ENCODE data around the gene KIAA0586. TPM values are rescaled to one million over a fixed set of nuclear protein-coding genes. Genes with fewer than 3 reads are reported as not detected.

The KIAA0586 gene
- total RNA-seq, 1 donor from 2014 or later = 20.1 TPM

DNA sequence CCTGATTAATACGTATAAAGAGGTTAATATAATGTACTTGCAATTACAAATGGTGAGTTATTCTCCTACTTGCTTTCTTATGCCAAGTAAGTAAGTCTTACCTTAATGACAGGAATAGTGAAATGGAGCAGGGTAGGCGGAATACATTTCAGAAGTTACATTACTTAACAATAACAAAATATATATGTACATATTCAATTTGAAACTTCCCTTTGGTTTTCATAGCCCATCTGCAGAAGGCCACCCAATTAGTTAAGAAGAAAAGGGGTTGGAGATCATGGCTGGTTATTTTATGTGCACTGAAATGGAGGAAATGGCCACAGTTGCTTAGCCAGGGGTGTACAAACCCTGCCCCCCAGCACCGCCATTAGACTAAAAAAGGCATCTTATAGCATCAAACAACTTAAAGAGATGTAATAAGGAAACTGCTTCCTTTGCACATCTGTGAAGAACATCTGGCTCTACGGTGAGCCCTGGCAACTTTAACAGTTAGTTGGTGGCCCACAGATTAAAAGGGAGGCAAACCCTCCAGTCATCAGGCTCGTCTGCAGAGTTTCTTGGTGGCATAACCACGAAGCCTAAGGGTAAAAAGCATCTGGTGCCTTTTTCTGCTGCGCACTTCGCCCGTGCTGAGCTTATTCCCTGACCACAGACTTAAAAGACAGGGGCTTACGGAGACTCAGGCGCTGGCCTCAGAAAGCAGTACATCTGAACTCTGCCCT lies 171.4 kb downstream of the KIAA0586 start:
- Histone ChIP-seq H4K20me1 (ENCODE audit: insufficient read depth, low read length) (no peaks in the 10 kb centered on the region), H3K27me3 (ENCODE audit: insufficient read depth, low read length) (no peaks in the 10 kb centered on the region), H3K36me3 (ENCODE audit: insufficient read depth, low read length) (no peaks in the 10 kb centered on the region), H2AFZ (ENCODE audit: low read depth, low read length) (no peak overlapping the region), H3K4me3 (ENCODE audit: insufficient read depth, low read depth, low read length) (no peak overlapping the region), H3K4me1 (ENCODE audit: insufficient read depth, low read length) (no peaks in the 10 kb centered on the region), H3K4me2 (ENCODE audit: low read length) (no peak overlapping the region), H3K9ac (ENCODE audit: low read length) (no peak overlapping the region), H3K9me3 (ENCODE audit: insufficient read depth, low read depth, low read length) (no peaks in the 10 kb centered on the region), H3K27ac (ENCODE audit: low read depth, low read length) (no peak overlapping the region), H3K79me2 (ENCODE audit: insufficient read depth, low read length) (no peaks in the 10 kb centered on the region)
- Mint-ChIP-seq H3K27ac (ENCODE audit: unreplicated experiment) (no peak overlapping the region), H3K4me3 (ENCODE audit: unreplicated experiment) (no peak overlapping the region), H3K36me3 (ENCODE audit: low read depth, unreplicated experiment) (no peaks in the 10 kb centered on the region), H3K27me3 (ENCODE audit: low read depth, unreplicated experiment) (peaks cover 10% of the 10 kb centered on the region), H3K4me1 (ENCODE audit: low read depth, unreplicated experiment) (peaks cover 9% of the 10 kb centered on the region), H3K9me3 (ENCODE audit: unreplicated experiment) (no peaks in the 10 kb centered on the region)
- DNase-seq (ENCODE audit: low read depth) (no peak), FAIRE-seq (no peak)
- TF ChIP-seq, protein P1, sequence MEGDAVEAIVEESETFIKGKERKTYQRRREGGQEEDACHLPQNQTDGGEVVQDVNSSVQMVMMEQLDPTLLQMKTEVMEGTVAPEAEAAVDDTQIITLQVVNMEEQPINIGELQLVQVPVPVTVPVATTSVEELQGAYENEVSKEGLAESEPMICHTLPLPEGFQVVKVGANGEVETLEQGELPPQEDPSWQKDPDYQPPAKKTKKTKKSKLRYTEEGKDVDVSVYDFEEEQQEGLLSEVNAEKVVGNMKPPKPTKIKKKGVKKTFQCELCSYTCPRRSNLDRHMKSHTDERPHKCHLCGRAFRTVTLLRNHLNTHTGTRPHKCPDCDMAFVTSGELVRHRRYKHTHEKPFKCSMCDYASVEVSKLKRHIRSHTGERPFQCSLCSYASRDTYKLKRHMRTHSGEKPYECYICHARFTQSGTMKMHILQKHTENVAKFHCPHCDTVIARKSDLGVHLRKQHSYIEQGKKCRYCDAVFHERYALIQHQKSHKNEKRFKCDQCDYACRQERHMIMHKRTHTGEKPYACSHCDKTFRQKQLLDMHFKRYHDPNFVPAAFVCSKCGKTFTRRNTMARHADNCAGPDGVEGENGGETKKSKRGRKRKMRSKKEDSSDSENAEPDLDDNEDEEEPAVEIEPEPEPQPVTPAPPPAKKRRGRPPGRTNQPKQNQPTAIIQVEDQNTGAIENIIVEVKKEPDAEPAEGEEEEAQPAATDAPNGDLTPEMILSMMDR (IDR thresholded peaks at IDR 0.05; ENCODE audit: insufficient read depth, low read depth, low read length) = no peak
- TF ChIP-seq EZH2 (IDR thresholded peaks at IDR 0.05; ENCODE audit: insufficient read depth, low read length) = no peak

DNA sequence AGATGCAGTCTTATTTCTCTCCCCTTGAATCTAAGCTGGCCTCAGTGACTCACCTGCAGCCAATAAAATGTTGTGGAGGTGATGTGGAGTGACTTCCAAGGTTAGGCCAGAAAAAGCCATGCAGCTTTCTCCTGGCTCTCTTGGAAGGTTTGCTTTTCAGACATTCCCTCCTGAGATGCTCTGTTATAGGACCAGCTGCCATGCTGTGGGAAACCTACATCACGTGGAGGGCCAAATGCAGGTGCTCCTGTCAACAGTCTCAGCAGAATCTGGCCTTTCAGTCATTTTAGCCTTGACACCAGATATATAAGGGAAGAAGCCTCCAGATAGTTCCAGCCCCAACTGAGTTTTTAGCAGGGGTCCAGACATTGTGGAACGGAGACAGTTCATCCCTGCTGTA lies 172.2 kb downstream of the KIAA0586 start:
- no peaks in the 10 kb centered on the region for H3K79me2 ChIP-seq (ENCODE audit: insufficient read depth, low read length)
- Mint-ChIP-seq H3K27ac (ENCODE audit: unreplicated experiment) (no peak overlapping the region), H3K9me3 (ENCODE audit: unreplicated experiment) (no peaks in the 10 kb centered on the region), H3K36me3 (ENCODE audit: low read depth, unreplicated experiment) (no peaks in the 10 kb centered on the region), H3K27me3 (ENCODE audit: low read depth, unreplicated experiment) (peaks cover 12% of the 10 kb centered on the region), H3K4me3 (ENCODE audit: unreplicated experiment) (no peak overlapping the region), H3K4me1 (ENCODE audit: low read depth, unreplicated experiment) (peaks cover 9% of the 10 kb centered on the region)
- no peaks in the 10 kb centered on the region for H4K20me1 ChIP-seq (ENCODE audit: insufficient read depth, low read length)
- no peak for DNase-seq (ENCODE audit: low read depth)
- no peaks in the 10 kb centered on the region for H3K36me3 ChIP-seq (ENCODE audit: insufficient read depth, low read length)
- no peaks in the 10 kb centered on the region for H3K4me1 ChIP-seq (ENCODE audit: insufficient read depth, low read length)
- no peak overlapping the region for H3K4me3 ChIP-seq (ENCODE audit: insufficient read depth, low read depth, low read length)
- TF ChIP-seq, protein P1 (IDR thresholded peaks at IDR 0.05; ENCODE audit: insufficient read depth, low read depth, low read length) = no peak
- no peak for TF ChIP-seq EZH2 (IDR thresholded peaks at IDR 0.05; ENCODE audit: insufficient read depth, low read length)
- no peak overlapping the region for H2AFZ ChIP-seq (ENCODE audit: low read depth, low read length)
- no peaks in the 10 kb centered on the region for H3K27me3 ChIP-seq (ENCODE audit: insufficient read depth, low read length)
- H3K4me2 ChIP-seq (ENCODE audit: low read length) = no peak overlapping the region
- no peak overlapping the region for H3K9ac ChIP-seq (ENCODE audit: low read length)
- no peak overlapping the region for H3K27ac ChIP-seq (ENCODE audit: low read depth, low read length)
- no peak for FAIRE-seq
- H3K9me3 ChIP-seq (ENCODE audit: insufficient read depth, low read depth, low read length) = no peaks in the 10 kb centered on the region

Other genes starting within 250 kb of the KIAA0586 start
- 92.5 and 98.7 TPM in 2 replicates for gene ACTR10, start 227.6 kb upstream of the KIAA0586 start, total RNA-seq
- gene PSMA3, start 182.9 kb upstream of the KIAA0586 start, total RNA-seq = 215 and 232 TPM in 2 replicates
- 24.5 and 26.6 TPM in 2 replicates for gene ARID4A, start 129.2 kb upstream of the KIAA0586 start, total RNA-seq
- not detected in 2 replicates for gene TOMM20L, start 31.8 kb upstream of the KIAA0586 start, total RNA-seq
- gene TIMM9, start 188 bp upstream of the KIAA0586 start, total RNA-seq = 27.3 and 33.1 TPM in 2 replicates
- gene DACT1, start 210.2 kb downstream of the KIAA0586 start, total RNA-seq = 49.3 and 55.0 TPM in 2 replicates